Stimulated activated CD4-positive, alpha-beta T cell treated with anti-CD3 and anti-CD28 coated beads, Interleukin-15, amount 100 ng/mL, for 48 hours (primary cell): ENCODE measurements around the gene ANKRD2.
"Not testable (repeated sequence)": the region's sequence is repeated elsewhere in the genome, so short reads cannot be mapped to it uniquely, and the experiment has no call there.

Experiments
- DNase-seq, 2 donors: peaks; one replicate each; pipeline ENCODE4 v3.0.0-alpha.2; 2020; ENCODE audit warnings: low read depth in 2 of 2

Gene ANKRD2

DNA sequence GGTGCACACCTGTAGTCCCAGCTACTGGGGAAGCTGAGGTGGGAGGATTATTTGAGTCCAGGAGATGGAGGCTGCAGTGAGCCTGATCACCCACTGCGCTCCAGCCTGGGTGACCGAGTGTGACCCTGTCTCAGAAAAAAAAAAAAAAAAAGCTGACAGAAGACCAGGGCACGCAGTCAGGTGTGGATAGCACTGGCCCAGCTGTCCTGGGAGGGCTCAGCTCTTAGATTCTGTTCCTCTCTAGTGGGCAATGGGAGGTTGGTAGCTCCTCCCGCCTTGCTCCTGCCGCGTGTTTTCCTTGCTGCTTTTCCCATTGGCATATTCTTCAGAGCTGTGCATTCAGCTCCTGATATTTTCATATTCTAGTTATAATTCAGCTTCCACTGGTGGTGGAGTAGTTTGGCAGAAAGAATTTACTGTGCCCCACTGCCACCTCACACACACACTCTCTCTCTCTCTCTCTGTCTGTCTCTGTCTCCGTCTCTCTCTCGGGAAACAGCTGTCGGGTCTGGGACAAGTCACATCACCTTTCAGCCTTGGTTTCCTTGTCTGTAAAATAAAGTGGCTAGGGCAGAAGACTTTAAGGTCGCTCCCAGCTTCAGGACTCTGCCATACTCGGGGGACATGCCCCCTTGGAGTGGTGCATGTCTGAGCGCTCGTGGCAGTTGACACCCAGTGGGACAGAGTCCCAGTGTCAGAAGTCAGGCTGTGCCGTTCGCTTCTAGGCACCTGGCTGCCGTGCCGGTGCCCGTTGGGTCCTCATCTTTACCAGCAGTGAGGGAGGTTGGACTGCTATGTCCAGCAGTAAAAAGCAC lies 25.9 kb upstream of the ANKRD2 start:
- DNase-seq = no peak

DNA sequence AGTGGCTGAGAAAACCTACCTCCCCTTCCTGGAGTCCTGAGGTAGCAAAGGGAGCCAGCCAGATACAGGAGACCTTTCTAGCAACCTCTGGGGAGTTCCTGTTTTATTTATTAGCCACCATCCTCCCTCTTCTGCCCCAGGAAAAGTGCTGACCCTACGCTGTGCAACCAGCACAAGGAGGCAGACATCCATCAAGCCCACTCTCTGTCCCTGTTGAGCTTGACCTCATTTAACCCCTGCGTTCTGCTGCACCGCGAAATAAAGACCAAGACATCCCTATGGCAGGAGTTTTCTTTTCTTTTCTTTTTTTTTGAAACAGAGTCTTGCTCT lies 25.3 kb upstream of the ANKRD2 start:
- no peak for DNase-seq

DNA sequence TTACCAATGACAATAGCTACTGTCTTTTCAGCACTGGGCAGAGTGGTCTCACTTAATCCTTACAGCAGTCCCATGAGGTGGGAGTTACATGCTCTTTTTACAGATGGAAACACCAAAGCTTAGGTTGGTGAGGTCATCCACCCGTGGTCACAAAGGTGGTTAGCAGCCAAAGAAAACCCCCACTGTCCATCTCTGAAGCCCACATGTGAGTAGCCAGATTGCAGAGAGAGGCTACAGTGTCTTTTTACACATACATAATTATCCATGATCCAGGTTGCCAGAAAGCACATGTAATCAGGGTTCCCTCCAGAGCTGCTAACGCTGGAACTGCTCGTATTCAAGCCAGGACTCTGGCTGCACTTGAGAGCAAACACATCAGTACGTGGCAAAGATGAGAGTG lies 24.6 kb upstream of the ANKRD2 start:
- no peak for DNase-seq

DNA sequence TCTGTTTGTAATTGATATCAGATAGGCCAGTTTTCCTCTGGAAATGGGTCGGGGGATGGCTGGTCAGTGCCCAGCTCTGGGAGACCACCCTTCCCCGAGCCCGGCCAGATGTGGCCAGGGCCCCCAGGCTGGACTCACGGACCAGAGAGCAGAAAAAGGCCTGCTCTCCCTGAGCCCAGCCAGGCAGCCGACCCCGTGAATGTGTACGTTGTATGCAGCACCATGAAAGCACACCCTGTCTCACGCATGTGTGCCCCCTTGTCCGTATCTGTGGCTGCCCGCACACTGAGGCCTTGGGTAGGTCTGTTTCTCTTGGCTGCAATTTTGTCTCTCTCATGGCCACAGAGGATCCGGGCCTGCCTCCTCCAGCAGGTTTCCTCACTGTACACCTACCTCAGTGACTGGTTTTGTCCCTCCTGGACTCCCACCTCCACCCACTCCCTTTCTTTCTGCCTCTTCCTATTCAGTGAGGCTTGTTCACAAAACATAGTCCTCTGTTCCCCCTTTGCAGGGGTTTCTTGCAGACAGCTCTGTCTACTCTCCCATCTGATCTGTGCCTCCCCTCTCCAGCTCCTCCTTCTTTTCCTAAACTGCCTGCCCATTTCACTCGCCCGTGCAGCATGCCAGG lies 23.6 kb upstream of the ANKRD2 start:
- no peak for DNase-seq

DNA sequence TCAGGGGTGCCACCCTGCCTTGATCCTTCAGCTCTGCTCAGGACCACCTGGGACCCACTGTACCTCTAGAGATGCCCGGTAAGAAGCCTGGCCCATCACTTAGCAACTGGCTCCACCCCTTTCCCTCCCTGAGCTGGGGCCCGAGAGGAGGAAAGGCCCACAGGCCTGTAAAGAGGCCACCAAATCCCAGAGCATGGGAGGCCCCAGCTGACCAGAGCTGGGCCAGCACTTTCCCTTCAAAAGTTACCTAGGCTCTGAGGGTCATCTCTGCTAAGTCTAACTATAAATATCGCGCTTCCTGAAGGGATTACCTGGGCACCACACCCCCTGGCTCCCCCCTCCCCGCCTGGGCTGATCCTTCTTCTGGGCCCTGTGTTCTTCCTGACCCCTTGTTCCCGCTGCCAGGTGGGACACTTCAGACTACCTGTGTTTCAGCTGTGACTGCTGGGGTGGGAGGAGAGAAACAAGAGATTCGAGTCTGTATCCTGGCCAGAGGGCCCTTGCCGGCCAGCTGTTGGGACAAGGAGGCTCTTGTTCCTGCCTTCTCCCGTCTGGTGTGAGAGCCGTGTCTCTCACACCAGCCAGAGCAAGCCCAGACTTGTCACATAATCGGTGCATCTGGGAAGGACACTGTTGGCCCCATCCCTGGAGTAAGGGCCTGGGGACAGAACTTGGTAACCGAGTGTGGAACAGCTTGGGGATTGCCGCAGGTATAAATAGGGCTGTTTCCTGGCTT lies 22.8 kb upstream of the ANKRD2 start:
- DNase-seq = no peak

DNA sequence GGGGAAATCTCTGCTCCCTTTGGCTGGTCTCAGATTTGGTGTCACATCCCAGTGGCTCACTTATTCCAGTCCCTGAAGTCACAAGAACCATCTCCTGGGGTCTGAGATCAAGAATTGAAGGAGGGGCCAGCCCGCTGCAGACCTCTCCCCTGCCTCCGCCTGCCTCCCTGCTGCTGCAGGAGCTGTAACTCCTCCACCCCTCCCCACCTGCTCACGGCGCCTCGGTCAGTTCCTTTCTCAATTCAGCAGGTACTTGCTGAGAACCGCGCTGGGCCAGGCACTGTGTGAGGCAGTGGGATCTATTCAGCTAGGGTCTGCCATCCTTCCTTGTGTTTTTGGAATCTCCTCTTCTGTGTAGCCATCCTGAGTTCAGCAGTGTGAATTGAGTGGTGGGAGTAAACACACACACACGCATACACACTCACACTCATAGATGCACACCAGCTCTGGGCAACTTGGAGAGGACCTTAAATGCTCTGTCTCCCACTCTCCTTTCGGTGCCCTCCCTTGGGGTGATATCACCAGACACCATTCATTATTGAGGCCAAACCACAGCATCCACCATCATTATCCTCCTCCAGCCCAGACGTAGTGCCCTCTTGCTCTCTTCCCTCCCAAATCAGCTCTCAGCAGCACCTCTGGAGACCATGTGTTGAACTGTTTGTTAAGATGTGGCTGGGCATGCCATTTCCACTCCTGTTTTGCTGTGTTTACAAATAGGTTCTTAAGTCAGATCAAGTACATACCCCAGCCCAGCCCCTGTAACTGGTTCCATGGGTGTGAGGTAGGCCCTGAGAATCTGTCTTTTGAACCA lies 22.0 kb upstream of the ANKRD2 start:
- no peak for DNase-seq

DNA sequence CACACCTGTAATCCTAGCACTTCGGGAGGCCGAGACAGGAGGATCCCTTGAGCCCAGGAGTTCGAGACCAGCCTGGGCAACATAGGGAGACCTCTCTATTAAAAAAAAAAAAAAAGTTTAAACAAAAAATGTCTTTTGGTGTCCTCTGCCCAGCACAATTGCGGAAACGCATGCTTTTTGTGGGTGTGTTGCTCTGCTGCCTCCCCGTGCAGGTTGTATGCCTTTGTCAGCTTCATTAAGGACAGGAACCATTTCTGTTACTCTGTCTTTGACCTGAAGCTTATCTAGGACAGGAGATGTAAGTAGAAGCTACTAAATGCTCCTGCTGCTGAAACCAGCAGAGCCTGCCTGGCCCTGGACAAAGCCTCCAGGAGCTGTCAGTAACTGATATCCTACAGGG lies 21.3 kb upstream of the ANKRD2 start:
- DNase-seq = no peak

DNA sequence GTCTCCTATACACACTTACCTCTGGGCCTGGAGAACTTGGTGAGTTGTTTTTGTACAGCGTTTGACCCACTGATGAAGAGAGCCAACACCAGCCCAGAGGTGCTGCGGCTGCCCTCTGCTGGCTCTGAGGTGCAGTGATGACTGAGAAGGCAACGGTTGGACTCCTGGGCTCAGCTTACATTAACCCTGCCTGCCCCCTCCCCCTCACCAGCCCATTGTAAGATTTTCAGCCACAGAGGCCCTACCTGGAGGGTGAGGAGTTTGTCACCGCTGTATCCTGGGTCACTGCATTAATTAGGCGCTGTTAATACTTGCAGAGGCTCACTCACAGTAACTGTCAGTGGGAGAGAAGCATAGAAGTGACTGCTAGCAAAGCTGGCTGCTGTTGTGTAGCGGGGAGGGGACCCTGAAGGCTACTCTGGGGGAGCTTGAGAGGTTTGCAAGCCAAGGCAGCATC lies 19.0 kb upstream of the ANKRD2 start:
- peak; percentile 24 to 51 for DNase-seq

DNA sequence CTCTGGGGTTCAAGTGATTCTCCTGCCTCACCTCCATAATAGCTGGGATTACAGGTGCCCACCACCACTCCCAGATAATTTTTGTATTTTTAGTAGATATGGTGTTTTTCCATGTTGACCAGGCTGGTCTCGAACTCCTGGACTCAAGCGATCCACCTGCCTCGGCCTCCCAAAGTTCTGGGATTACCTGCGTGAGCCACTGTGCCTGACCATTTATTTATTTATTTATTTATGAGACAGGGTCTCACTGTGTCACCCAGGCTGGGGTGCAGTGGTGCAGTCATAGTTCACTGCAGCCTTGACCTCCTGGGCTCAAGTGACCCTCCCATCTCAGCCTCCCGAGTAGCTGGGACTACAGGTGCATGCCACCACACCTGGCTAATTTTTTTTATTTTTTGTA lies 18.2 kb upstream of the ANKRD2 start:
- not testable (repeated sequence) for DNase-seq

DNA sequence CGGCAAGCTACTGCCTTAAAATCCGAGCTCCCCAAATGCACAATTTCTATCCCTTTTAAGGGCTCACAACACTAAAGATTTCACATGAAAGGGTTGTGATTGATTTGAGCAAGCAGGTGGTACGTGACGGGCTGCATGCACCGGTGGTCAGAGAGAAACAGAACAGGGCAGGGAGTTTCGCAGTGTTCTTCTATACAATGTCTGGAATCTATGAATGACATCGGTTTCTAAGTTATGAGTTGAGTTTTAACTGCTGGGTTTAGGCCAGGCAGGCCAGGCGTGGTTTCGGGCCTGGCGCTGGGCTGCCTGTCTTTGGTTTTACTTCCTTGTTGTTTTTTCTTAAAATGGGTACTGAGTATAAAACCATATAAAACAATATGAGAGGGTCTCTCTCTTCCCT lies 17.0 kb upstream of the ANKRD2 start:
- DNase-seq = not testable (repeated sequence)

DNA sequence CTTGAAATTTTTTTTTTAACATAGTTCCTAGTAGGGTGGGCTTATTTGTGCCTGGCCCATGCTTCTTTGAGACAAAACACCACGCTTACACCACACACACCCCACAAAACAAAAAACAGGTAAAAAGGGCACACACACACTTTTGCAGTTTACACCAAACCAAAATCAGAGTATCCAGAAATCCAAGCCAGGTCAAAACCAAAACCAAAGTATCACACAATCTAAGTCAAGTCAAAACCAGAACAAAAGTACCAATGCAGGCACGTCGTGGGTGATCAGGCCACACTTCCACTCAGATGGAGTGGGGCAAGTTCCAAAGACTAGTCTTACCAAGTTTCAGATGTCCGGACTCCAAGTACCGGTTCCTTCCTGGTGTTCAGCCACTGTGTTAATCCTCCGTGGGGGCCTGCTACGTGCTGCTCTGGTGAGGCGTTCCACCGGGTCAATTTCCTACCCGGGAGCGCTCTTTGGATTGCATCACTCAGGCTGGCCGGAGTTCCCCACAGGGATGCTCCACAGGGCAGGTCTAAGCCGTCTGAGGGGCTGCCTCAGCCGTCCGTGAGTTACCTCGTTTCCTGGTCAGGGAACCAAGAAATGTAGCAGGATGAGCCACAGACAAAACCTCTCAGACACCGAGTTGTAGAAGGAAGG lies 11.7 kb upstream of the ANKRD2 start:
- not testable (repeated sequence) for DNase-seq

DNA sequence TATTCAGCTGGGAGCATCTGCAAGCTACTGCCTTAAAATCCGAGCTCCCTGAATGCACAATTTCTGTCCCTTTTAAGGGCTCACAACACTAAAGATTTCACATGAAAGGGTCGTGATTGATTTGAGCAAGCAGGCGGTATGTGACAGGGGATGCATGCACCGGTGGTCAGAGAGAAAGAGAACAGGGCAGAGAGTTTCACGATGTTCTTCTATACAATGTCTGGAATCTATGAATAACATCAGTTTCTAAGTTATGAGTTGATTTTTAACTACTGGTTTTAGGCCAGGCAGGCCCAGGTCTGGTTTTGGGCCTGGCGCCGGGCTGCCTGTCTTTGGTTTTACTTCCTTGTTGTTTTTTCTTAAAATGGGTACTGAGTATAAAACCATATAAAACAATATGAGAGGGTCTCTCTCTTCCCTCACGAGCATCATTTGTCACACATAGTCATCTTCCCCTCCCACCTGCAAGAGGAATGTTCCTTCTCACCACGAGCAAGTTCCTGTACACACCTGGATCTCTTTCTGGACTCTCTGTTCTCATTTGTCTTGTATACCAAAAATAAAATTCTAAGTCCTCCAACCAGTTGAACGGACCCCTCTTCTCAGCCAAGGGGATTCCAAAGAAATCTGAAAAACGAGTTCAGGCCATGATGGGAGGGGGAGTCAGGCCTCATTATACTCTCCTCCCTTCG lies 11.0 kb upstream of the ANKRD2 start:
- not testable (repeated sequence) for DNase-seq

DNA sequence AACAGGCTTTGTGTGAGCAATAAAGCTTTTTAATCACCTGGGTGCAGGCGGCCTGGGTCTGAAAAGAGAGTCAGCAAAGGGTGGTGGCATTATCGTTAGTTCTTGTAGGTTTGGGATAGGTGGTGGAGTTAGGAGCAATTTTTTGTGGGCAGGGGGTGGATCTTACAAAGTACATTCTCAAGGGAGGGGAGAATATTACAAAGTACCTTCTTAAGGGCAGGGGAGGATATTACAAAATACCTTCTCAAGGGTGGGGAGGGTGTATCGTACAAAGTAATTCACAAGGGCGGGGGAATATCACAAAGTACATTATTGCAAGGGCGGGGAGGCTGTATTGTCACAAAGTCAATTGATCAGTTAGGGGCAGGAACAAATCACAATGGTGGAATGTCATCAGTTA lies 10.2 kb upstream of the ANKRD2 start:
- DNase-seq = not testable (repeated sequence)

DNA sequence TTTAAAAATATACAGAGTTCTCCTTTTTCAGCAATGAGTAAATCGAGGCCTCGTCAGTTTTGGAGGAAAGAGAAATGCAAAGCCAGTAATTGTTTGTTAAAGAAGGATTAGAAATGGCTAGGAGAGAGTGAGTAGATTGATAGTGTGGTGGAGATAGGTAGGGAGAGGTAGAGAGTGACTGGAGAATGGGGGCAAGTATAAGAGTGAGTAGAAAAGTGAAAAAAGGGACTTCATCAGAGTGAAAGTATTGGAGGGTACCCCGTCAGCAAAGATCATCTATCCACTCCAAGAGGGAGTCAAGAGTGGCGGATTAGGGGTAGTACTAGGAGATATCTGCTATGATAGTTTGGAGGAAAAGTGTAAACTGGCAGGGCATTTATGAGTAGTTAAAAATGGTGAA lies 9.2 kb upstream of the ANKRD2 start:
- no peak for DNase-seq

DNA sequence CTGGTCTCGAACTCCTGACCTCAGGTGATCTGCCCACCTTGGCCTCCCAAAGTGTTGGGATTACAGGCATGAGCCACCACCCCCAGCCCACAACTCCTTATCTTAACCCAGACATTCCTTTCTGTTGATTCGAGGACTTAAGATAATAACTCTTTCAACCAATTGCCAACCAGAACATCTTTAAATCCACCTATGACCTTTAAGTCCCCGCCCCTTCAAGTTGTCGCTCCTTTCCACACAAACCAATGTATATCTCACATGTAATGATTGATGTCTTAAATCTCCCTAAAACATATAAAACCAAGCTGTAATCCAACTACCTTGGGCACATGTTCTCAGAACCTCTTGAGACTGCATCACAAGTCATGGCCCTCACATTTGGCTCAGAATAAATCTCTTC lies 7.8 kb upstream of the ANKRD2 start:
- no peak for DNase-seq

DNA sequence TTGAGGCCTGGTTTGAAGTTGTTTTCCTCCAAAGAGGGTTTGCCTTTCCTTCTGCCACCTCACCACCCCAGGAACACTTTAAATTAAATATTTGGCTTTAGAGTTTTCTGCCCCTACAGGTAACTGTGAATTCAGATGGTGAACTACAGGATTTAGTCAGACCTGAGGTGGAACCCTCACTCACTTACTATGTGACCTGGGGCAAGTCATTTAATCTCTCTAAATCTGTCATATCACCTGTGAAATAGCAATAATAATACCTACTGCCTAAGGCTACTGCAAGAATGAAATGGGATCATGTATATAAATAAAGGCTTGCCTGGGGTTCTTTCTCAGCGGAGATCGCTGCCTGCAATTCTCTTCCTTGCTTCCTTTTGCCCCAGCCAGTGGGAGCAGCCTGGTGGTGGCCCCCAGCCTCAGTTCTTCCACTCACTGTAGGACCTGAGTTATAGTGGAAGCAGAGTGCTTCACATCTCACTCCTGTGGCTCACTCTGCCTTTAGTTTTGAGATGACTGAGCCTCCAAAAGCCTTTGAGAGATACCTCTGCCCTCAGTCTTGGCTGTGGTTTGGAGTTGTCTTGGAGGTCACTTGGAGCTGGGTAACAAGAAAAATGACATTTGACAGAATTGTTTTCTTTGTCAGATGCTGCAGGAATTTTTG lies 6.1 kb upstream of the ANKRD2 start:
- no peak for DNase-seq

DNA sequence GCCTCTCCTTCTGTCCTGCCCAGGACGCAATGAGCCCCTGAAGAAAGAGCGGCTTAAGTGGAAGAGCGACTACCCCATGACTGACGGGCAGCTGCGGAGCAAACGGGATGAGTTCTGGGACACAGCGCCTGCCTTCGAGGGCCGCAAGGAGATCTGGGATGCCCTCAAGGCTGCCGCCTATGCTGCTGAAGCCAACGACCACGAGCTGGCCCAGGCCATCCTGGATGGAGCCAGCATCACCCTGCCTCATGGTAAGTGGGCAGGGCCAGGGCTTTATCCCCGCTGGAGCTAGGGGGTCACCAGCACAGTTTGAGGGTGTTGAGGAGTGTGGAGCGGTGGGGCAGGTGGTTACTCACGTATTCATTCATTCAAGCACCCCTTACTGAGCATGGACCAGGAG lies 4.7 kb upstream of the ANKRD2 start:
- no peak for DNase-seq

DNA sequence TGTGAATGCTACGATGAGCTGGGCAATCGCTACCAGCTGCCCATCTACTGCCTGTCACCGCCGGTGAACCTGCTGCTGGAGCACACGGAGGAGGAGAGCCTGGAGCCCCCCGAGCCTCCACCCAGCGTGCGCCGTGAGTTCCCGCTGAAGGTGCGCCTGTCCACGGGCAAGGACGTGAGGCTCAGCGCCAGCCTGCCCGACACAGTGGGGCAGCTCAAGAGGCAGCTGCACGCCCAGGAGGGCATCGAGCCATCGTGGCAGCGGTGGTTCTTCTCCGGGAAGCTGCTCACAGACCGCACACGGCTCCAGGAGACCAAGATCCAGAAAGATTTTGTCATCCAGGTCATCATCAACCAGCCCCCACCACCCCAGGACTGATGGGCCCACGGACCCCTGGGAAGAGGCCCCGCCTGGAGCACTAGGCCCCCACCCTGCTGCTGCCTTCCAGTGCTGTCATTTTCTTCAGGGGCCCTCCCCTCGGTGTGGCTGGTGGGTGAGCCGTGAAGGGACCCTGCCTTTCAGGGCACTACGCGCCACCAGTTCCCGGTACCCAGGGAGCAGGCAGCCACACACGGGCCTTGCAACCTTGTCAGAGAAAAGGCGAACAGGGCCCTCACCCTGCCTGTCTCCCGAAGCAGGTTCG lies 2.3 kb upstream of the ANKRD2 start:
- no peak for DNase-seq

DNA sequence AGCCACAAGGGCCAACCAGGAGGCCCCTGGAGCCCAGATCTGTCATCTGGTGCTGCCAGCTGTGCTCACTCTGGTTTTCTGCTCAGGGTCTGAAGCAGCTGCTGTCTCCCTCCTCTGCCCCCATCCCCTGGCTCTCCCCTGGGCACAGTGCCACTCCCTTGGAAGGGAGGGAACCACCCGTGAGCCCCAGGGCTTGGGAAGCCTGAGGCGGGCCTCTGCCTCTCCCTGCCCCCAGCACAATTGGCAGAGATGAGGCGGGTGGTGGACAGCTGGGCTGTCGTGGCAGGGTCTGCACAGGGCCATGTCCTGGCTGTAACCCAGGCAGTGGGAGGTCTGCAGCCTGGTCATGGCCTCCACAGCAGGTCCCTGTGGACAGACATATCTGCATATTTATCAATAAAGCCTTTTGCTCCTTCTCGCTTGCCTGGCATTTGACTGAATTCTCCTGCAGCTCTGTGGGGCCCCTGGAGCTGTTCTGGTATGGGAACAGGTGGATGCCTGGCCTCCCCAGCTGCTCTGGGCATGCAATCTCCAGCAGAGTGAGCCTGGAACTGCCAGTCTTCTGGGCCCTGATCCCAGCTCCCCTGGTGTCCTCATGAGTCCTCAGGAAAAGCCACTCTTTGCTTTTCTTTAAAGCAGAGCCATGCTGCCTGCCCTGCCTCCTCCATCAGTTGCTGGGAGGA lies 1.6 kb upstream of the ANKRD2 start:
- DNase-seq = no peak
